OCI-LY7 (cell line): ENCODE results near the gene SCCPDH.

Experiments used
- EZH2phosphoT487 ChIP-seq: fragments of 200-600 bp; sonication (generic); IDR thresholded peaks from 2 replicates; pipeline ENCODE4 v1.6.1; 2018; ENCODE audit warnings: low read depth, borderline replicate concordance, mild to moderate bottlenecking, mixed run types, antibody characterized with exemption, low read length, moderate library complexity, mixed read lengths
- TF ChIP-seq, protein P1 (sequence below): fragments of 200-600 bp; sonication (generic); conservative IDR thresholded peaks from 2 replicates; pipeline ENCODE4 v1.5.1; 2014; ENCODE audit warnings: mild to moderate bottlenecking, antibody characterized with exemption, low read length, moderate library complexity, mixed read lengths

DNA sequence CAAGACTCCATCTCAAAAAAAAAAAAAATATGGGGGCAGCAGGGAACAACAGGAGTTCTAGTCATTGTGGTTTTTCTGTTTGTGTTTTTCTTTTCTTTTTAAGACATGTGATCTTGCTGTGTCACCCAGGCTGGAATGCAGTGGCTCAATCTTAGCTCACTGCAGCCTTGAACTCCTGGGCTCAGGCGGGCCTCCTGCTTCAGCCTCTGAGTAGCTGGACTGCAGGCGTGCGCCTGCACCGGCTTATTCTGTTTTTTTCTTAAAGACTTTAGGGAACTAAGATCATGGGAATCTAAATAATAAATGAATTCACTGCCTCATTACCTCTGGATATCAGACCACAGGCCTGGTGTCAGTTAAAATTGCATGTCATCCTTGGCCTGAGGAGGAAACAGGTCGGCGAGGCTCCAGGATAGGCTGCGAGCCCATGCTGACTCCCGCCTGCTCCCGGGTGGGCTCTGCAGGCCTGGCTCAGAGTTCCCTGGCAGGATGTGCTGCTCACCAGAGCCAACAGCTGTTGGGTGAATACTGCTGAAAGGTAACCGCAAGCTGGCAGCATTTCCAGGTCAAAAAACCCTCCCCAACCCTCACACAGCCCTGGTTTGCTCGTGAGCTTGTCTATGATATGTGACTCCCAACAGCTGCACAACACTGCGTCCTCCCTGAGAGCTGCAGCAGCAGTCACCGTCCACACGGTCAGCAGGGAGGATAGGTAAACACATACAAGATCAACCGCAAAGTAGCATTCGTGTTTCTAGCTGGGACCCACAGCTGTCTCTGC lies 58.1 kb downstream of the SCCPDH start:
- TF ChIP-seq, protein P1, sequence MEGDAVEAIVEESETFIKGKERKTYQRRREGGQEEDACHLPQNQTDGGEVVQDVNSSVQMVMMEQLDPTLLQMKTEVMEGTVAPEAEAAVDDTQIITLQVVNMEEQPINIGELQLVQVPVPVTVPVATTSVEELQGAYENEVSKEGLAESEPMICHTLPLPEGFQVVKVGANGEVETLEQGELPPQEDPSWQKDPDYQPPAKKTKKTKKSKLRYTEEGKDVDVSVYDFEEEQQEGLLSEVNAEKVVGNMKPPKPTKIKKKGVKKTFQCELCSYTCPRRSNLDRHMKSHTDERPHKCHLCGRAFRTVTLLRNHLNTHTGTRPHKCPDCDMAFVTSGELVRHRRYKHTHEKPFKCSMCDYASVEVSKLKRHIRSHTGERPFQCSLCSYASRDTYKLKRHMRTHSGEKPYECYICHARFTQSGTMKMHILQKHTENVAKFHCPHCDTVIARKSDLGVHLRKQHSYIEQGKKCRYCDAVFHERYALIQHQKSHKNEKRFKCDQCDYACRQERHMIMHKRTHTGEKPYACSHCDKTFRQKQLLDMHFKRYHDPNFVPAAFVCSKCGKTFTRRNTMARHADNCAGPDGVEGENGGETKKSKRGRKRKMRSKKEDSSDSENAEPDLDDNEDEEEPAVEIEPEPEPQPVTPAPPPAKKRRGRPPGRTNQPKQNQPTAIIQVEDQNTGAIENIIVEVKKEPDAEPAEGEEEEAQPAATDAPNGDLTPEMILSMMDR = no peak
- no peak for TF ChIP-seq EZH2phosphoT487
